WTC11 (cell line): ENCODE measurements around the gene POFUT2. TPM values are rescaled to one million over a fixed set of nuclear protein-coding genes. Genes with fewer than 3 reads are reported as not detected.

ENCODE experiments used
- ATAC-seq: fragments of 200-7000 bp; cut with Tn5 transposase; 2 replicates; pipeline ENCODE4 v1.10.0; 2021; ENCODE audit warnings: mild to moderate bottlenecking, moderate library complexity
- CTCF ChIA-PET: fragments of 300-600 bp; sonication (Branson Sonifier 250); formaldehyde crosslinking; loops from one replicate; lab custom pipeline; 2021; ENCODE audit warnings: antibody characterized with exemption; lab: Charles Lee
- POLR2A ChIA-PET: fragments of 350-600 bp; sonication (Branson Sonifier 250); formaldehyde crosslinking; loops from one replicate; lab custom pipeline; 2021; ENCODE audit warnings: antibody characterized with exemption; lab: Charles Lee
- DNase-seq: peaks from one replicate; pipeline ENCODE4 v3.0.0; 2021; ENCODE audit warnings: low spot score
- H3K27ac Mint-ChIP-seq: 2 replicates; pipeline ENCODE4 v1.8.0; 2021; ENCODE audit warnings: mixed read lengths
- H3K27me3 Mint-ChIP-seq: 2 replicates; pipeline ENCODE4 v1.8.0; 2021; ENCODE audit warnings: low read depth, mild to moderate bottlenecking, moderate library complexity, mixed read lengths
- H3K36me3 Mint-ChIP-seq: 2 replicates; pipeline ENCODE4 v1.8.0; 2021; ENCODE audit warnings: mixed read lengths
- H3K4me1 Mint-ChIP-seq: 2 replicates; pipeline ENCODE4 v1.8.0; 2022; ENCODE audit warnings: mixed read lengths
- H3K4me3 Mint-ChIP-seq: 2 replicates; pipeline ENCODE4 v1.8.0; 2021; ENCODE audit warnings: mild to moderate bottlenecking, moderate library complexity, mixed read lengths
- H3K9me3 Mint-ChIP-seq: 2 replicates; pipeline ENCODE4 v1.8.0; 2021; ENCODE audit warnings: mixed read lengths
- AFF4 ChIP-seq: sonication (generic); formaldehyde crosslinking; IDR thresholded peaks from 2 replicates; pipeline ENCODE4 v1.8.1; 2023; ENCODE audit warnings: mild to moderate bottlenecking, missing genetic modification reagents, borderline replicate concordance
- ATF2 ChIP-seq: sonication (generic); formaldehyde crosslinking; IDR thresholded peaks from 2 replicates; pipeline ENCODE4 v1.8.1; 2022; ENCODE audit warnings: low read depth, missing genetic modification reagents, borderline replicate concordance
- CREB1 ChIP-seq: sonication (generic); formaldehyde crosslinking; IDR thresholded peaks from 2 replicates; pipeline ENCODE4 v1.8.0; 2023; ENCODE audit warnings: mild to moderate bottlenecking, missing genetic modification reagents
- ESRRA ChIP-seq: sonication (generic); formaldehyde crosslinking; IDR thresholded peaks from 2 replicates; pipeline ENCODE4 v1.8.1; 2022; ENCODE audit warnings: mild to moderate bottlenecking, missing genetic modification reagents, borderline replicate concordance
- FOXP1 ChIP-seq: sonication (generic); formaldehyde crosslinking; IDR thresholded peaks from 2 replicates; pipeline ENCODE4 v1.8.0; 2022; ENCODE audit warnings: missing genetic modification reagents, mild to moderate bottlenecking, moderate library complexity, borderline replicate concordance
- FOXP4 ChIP-seq: sonication (generic); formaldehyde crosslinking; IDR thresholded peaks from 2 replicates; pipeline ENCODE4 v1.8.0; 2022; ENCODE audit warnings: mild to moderate bottlenecking, missing genetic modification reagents
- HMGA2 ChIP-seq: fragments of 250-450 bp; sonication (Bioruptor Pico); IDR thresholded peaks from 2 replicates; pipeline ENCODE4 v1.4.0; 2021; ENCODE audit warnings: mild to moderate bottlenecking, moderate library complexity
- HMGXB4 ChIP-seq: sonication (generic); formaldehyde crosslinking; IDR thresholded peaks from 2 replicates; pipeline ENCODE4 v1.8.1; 2023; ENCODE audit warnings: mild to moderate bottlenecking, moderate library complexity, missing genetic modification reagents
- IRF2 ChIP-seq: sonication (generic); formaldehyde crosslinking; IDR thresholded peaks from 2 replicates; pipeline ENCODE4 v1.8.0; 2022; ENCODE audit warnings: low read depth, missing genetic modification reagents, borderline replicate concordance
- NR1H2 ChIP-seq: sonication (generic); formaldehyde crosslinking; IDR thresholded peaks from 2 replicates; pipeline ENCODE4 v1.9.0; 2021; ENCODE audit warnings: mild to moderate bottlenecking, moderate library complexity, missing genetic modification reagents
- NR2C2 ChIP-seq: sonication (generic); formaldehyde crosslinking; IDR thresholded peaks from 2 replicates; pipeline ENCODE4 v1.8.0; 2022; ENCODE audit warnings: mild to moderate bottlenecking, missing genetic modification reagents
- ZNF425 ChIP-seq: fragments of 250-450 bp; sonication (Bioruptor Pico); conservative IDR thresholded peaks from 2 replicates; pipeline ENCODE4 v1.9.0; 2021; ENCODE audit warnings: mild to moderate bottlenecking
- total RNA-seq: library from RNA; stranded (reverse); gene quantifications from 3 replicates; pipeline ENCODE4 v1.2.3, GENCODE V29; 2021

POFUT2 gene
- total RNA-seq, 1 experiment from 2014 or later: 39.7 TPM

- TF ChIP-seq HMGXB4 (CRISPR knock-in tag) (no peak), ESRRA (CRISPR knock-in tag) (no peak), NR1H2 (CRISPR knock-in tag) (no peak), CREB1 (CRISPR knock-in tag) (no peak), FOXP4 (CRISPR knock-in tag) (no peak)
Observed at GRCh38 chr21:45220071-45220481, 67.6 kb downstream of the POFUT2 start (continued).

- H3K4me1 Mint-ChIP-seq: peaks cover 10% of the 10 kb centered on the region; the same call in 1 of the 2 replicates
- no peaks in the 10 kb centered on the region for H3K27me3 Mint-ChIP-seq
- TF ChIP-seq FOXP1 (CRISPR knock-in tag) (no peak), ESRRA (CRISPR knock-in tag) (no peak), IRF2 (CRISPR knock-in tag) (no peak), HMGA2 (no peak), AFF4 (CRISPR knock-in tag) (no peak), NR2C2 (CRISPR knock-in tag) (no peak), ATF2 (CRISPR knock-in tag) (no peak), ZNF425 (CRISPR knock-in tag) (no peak)
- peaks cover 36% of the 10 kb centered on the region for H3K9me3 Mint-ChIP-seq
- H3K4me3 Mint-ChIP-seq: no peak overlapping the region
- H3K27ac Mint-ChIP-seq: no peak overlapping the region
- DNase-seq (no peak), ATAC-seq (no peak)
- H3K36me3 Mint-ChIP-seq: peaks cover 27% of the 10 kb centered on the region
- POLR2A ChIA-PET: no interaction called here
- CTCF ChIA-PET: no interaction called here
Observed at GRCh38 chr21:45219517-45219916, 68.2 kb downstream of the POFUT2 start.
